HepG2 (cell line): ENCODE measurements around the gene TUBE1. TPM values are rescaled to one million over a fixed set of nuclear protein-coding genes. Genes with fewer than 3 reads are reported as not detected.

ENCODE experiments used
- CBX2 ChIP-seq, 2 experiments: fragments of 200-600 bp in 1 of 2; sonication (generic); formaldehyde crosslinking in 1 of 2; IDR thresholded peaks; 2 replicates each; pipeline versions ENCODE4 v1.7.0 to v1.8.1; 2018 to 2022; ENCODE audit warnings: low read depth in 2 of 2, low read length in 1 of 2, mild to moderate bottlenecking in 1 of 2, missing genetic modification reagents in 1 of 2
- FOXO4 ChIP-seq: sonication (generic); formaldehyde crosslinking; conservative IDR thresholded peaks from 2 replicates; pipeline ENCODE4 v1.8.1; 2023; ENCODE audit warnings: missing genetic modification reagents
- HHEX ChIP-seq: IDR thresholded peaks from 2 replicates; pipeline ENCODE4 v1.6.1; 2016; ENCODE audit warnings: control low read depth
- HNRNPUL1 ChIP-seq: fragments of 200-400 bp; formaldehyde crosslinking; IDR thresholded peaks from 2 replicates; pipeline ENCODE4 v1.6.1; 2017; ENCODE audit warnings: low read depth, mild to moderate bottlenecking, low read length, moderate library complexity
- HOXA9 ChIP-seq: sonication (generic); formaldehyde crosslinking; IDR thresholded peaks from 2 replicates; pipeline ENCODE4 v1.8.1; 2022; ENCODE audit warnings: missing genetic modification reagents, mild to moderate bottlenecking, moderate library complexity, borderline replicate concordance
- MIXL1 ChIP-seq: IDR thresholded peaks from 2 replicates; pipeline ENCODE4 v1.6.1; 2016
- SP1 ChIP-seq, 2 experiments: fragments of 450-650 bp in 1 of 2; sonication (generic) in 1 of 2; formaldehyde crosslinking in 1 of 2; IDR thresholded peaks; 2 replicates each; pipeline versions ENCODE4 v1.4.0 to v1.6.1; 2016 to 2020; ENCODE audit warnings: missing genetic modification reagents in 1 of 2
- ZBTB25 ChIP-seq: IDR thresholded peaks from 2 replicates; pipeline ENCODE4 v1.6.1; 2018; ENCODE audit warnings: missing genetic modification reagents
- ZNF253 ChIP-seq: sonication (generic); formaldehyde crosslinking; IDR thresholded peaks from 2 replicates; pipeline ENCODE4 v1.8.0; 2022; ENCODE audit warnings: mild to moderate bottlenecking, missing genetic modification reagents, borderline replicate concordance
- ZNF263 ChIP-seq: sonication (generic); formaldehyde crosslinking; IDR thresholded peaks from 2 replicates; pipeline ENCODE4 v1.4.0; 2020; ENCODE audit warnings: missing genetic modification reagents
- ZNF282 ChIP-seq: fragments of 450-650 bp; IDR thresholded peaks from 2 replicates; pipeline ENCODE4 v1.6.1; 2018; ENCODE audit not compliant: partially characterized antibody
- ZNF317 ChIP-seq: sonication (generic); formaldehyde crosslinking; IDR thresholded peaks from 2 replicates; pipeline ENCODE4 v1.5.0; 2020; ENCODE audit warnings: mild to moderate bottlenecking, missing genetic modification reagents
- ZNF577 ChIP-seq: sonication (generic); formaldehyde crosslinking; IDR thresholded peaks from 2 replicates; pipeline ENCODE4 v1.4.0; 2020; ENCODE audit warnings: mild to moderate bottlenecking, low read depth, missing genetic modification reagents, borderline replicate concordance
- ZNF703 ChIP-seq: sonication (generic); formaldehyde crosslinking; IDR thresholded peaks from 2 replicates; pipeline ENCODE4 v1.5.1; 2020; ENCODE audit warnings: missing genetic modification reagents, mild to moderate bottlenecking, moderate library complexity, borderline replicate concordance
- ZNF780A ChIP-seq: sonication (generic); formaldehyde crosslinking; IDR thresholded peaks from 2 replicates; pipeline ENCODE4 v1.8.0; 2022; ENCODE audit warnings: mild to moderate bottlenecking, missing genetic modification reagents, moderate library complexity
- ZNF781 ChIP-seq: sonication (generic); formaldehyde crosslinking; IDR thresholded peaks from 2 replicates; pipeline ENCODE4 v1.5.1; 2020; ENCODE audit warnings: borderline replicate concordance, mild to moderate bottlenecking, missing genetic modification reagents; ENCODE audit errors: not compliant biosample characterization
- polyA plus RNA-seq, 8 experiments: library from polyadenylated mRNA; depleted of rRNA in 3 of 8; stranded (reverse) in 7 of 8; unstranded in 1 of 8; fragments of >200 nt; fragmentation: Illumina TruSeq in 4 of 8; extraction: Trizol in 4 of 8; gene quantifications; 2 replicates each; pipeline versions ENCODE4 v1.2.1 to v1.2.3, GENCODE V29; 2011 to 2016; ENCODE audit warnings: low read depth in 4 of 8, missing spikeins in 1 of 8, mixed read lengths in 1 of 8; ENCODE audit not compliant: insufficient read depth in 1 of 8
- total RNA-seq, 5 experiments: library from RNA; depleted of rRNA; stranded (reverse); fragments of >200 nt; fragmentation: Illumina TruSeq; extraction: Trizol; gene quantifications; 2 replicates each; pipeline ENCODE4 v1.2.3, GENCODE V29; 2016; ENCODE audit warnings: low read depth in 1 of 5
- TF ChIP-seq, protein P1 (sequence below), 2 experiments: fragments of 450-650 bp in 1 of 2; sonication (generic) in 1 of 2; formaldehyde crosslinking in 1 of 2; IDR thresholded peaks; 2 replicates each; pipeline versions ENCODE4 v1.6.1 to v1.8.0; 2016 to 2022; ENCODE audit warnings: antibody characterized with exemption in 1 of 2, mild to moderate bottlenecking in 1 of 2, missing genetic modification reagents in 1 of 2

TUBE1 gene
- total and polyA plus RNA-seq, 2 of the 13 experiments (the other 11 are each of a cell fraction or from before 2014, with no cell fraction given): 17.3 to 22.6 TPM

DNA sequence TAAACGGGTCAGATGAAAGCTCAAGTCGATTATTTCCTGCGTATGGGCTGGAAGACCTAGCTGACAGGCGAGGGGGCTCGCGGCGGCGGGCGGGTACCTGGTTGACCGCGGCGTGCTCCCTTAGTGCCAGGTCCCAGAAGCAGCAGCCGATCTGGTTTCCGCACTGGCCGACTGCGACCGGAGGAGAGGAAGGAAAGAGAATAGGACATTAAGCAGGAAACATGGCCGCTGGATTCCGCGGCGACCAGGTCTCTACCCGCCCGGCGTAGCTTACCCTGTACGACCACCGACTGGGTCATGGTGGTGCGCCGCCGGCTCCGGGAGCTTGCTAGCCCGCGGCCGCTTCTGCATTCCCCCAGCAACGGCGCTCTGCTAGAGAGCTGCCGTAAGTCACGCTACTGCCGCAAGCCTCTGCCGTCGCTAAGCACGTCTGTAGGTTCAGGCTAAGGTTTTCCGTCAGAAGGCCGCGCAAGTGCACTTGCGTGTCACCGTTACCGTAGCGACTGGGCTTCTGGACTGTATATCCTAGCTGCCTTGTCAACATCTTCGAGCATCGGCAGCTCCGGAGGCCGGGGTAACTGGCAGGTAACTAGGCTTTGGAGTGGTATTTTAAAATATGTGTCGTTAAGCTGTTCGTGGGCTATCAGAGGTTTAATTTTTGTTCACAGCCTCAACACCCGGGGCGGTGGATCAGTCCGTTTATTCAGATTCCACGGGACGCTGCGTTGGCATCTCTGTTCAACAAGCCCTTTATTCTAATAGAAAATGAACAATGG lies at the start of gene TUBE1, which contains the start of gene FAM229B (continued):
- TF ChIP-seq MIXL1 (CRISPR knock-in tag) (peak; percentile 19; the same call in 1 of the 2 replicates), ZNF263 (peak; percentile 59), HHEX (no peak), ZNF577 (CRISPR knock-in tag) (no peak), ZNF317 (CRISPR knock-in tag) (0 out of 2 replicates have a peak, but pooled peaks have one; percentile 58), HNRNPUL1 (no peak), ZNF780A (CRISPR knock-in tag) (peak; percentile 79; the same call in 1 of the 2 replicates), ZNF253 (CRISPR knock-in tag) (no peak), ZNF282 (no peak), ZBTB25 (CRISPR knock-in tag) (no peak; the same call in 1 of the 2 replicates), FOXO4 (CRISPR knock-in tag) (no peak), ZNF703 (CRISPR knock-in tag) (no peak), HOXA9 (CRISPR knock-in tag) (no peak), SP1 (IDR thresholded peaks at IDR 0.05) (no peak), SP1 (CRISPR knock-in tag; IDR thresholded peaks at IDR 0.05) (no peak), ZNF781 (CRISPR knock-in tag) (peak; percentile 90), CBX2 (IDR thresholded peaks at IDR 0.05; ENCODE audit: low read depth, low read length) (no peak), CBX2 (CRISPR knock-in tag; IDR thresholded peaks at IDR 0.05; ENCODE audit: low read depth) (no peak)
- TF ChIP-seq, protein P1, sequence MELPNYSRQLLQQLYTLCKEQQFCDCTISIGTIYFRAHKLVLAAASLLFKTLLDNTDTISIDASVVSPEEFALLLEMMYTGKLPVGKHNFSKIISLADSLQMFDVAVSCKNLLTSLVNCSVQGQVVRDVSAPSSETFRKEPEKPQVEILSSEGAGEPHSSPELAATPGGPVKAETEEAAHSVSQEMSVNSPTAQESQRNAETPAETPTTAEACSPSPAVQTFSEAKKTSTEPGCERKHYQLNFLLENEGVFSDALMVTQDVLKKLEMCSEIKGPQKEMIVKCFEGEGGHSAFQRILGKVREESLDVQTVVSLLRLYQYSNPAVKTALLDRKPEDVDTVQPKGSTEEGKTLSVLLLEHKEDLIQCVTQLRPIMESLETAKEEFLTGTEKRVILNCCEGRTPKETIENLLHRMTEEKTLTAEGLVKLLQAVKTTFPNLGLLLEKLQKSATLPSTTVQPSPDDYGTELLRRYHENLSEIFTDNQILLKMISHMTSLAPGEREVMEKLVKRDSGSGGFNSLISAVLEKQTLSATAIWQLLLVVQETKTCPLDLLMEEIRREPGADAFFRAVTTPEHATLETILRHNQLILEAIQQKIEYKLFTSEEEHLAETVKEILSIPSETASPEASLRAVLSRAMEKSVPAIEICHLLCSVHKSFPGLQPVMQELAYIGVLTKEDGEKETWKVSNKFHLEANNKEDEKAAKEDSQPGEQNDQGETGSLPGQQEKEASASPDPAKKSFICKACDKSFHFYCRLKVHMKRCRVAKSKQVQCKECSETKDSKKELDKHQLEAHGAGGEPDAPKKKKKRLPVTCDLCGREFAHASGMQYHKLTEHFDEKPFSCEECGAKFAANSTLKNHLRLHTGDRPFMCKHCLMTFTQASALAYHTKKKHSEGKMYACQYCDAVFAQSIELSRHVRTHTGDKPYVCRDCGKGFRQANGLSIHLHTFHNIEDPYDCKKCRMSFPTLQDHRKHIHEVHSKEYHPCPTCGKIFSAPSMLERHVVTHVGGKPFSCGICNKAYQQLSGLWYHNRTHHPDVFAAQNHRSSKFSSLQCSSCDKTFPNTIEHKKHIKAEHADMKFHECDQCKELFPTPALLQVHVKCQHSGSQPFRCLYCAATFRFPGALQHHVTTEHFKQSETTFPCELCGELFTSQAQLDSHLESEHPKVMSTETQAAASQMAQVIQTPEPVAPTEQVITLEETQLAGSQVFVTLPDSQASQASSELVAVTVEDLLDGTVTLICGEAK (IDR thresholded peaks at IDR 0.05): no peak
- TF ChIP-seq, protein P1 (CRISPR knock-in tag; IDR thresholded peaks at IDR 0.05): peak; percentile 76; the same call in 1 of the 2 replicates
